SH-SY5Y (cell line): ENCODE measurements around the gene MATK.

Experiments
- GATA2 ChIP-seq: IDR thresholded peaks from 2 replicates; pipeline ENCODE4 v1.6.1; 2011; ENCODE audit warnings: mild to moderate bottlenecking, low read depth, low read length
- GATA3 ChIP-seq: IDR thresholded peaks from 2 replicates; pipeline ENCODE4 v1.6.1; 2011; ENCODE audit warnings: low read depth, mild to moderate bottlenecking, low read length, moderate library complexity

DNA sequence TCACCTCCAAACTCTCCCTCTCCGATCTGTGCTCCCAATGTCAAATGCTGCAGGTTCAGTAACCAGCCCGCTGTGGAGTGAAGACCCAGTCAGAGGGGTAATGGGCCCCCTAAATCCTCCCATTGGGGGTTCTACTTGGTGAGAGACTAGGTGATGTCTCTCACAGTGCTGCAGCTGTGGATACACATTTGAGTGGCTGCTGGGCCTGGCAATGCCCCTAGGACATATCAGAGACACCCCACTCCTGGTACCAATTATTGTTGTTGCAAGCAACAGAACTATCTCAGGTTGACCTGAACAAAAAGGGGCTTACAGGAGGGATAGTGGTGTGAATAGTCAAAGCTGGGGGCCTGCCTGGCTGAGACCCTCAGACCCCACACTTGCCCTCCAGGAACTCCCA, 4.6 kb downstream of the MATK start:
- TF ChIP-seq GATA2 (no peak), GATA3 (no peak)
